ENCODE results near the gene OTOA.
"Not testable (repeated sequence)": the region's sequence is repeated elsewhere in the genome, so short reads cannot be mapped to it uniquely, and the experiment has no call there.

OTOA gene

GRCh38 chr16:21674456-21674855 is 10.7 kb downstream of the OTOA start:
- DNase-seq (ENCODE audit: low read depth), result peak; percentile 58

- not testable (repeated sequence) for DNase-seq (ENCODE audit: low read depth)
Measured at GRCh38 chr16:21680714-21681113, 16.9 kb downstream of the OTOA start.

- DNase-seq (ENCODE audit: low read depth), result no peak
Measured at GRCh38 chr16:21683184-21683583, 19.4 kb downstream of the OTOA start.

- DNase-seq (ENCODE audit: low read depth), result peak; percentile 23
Measured at GRCh38 chr16:21684199-21684598, 20.4 kb downstream of the OTOA start.

- no peak for DNase-seq (ENCODE audit: low read depth)
Measured at GRCh38 chr16:21685034-21685455, 21.3 kb downstream of the OTOA start.

- no peak for DNase-seq (ENCODE audit: low read depth)
Measured at GRCh38 chr16:21689107-21689506, 25.3 kb downstream of the OTOA start.

- not testable (repeated sequence) for DNase-seq (ENCODE audit: low read depth)
Measured at GRCh38 chr16:21690967-21691366, 27.2 kb downstream of the OTOA start.

- DNase-seq (ENCODE audit: low read depth), result no peak
Measured at GRCh38 chr16:21694609-21695008, 30.8 kb downstream of the OTOA start.

GRCh38 chr16:21697032-21697431 is 33.3 kb downstream of the OTOA start:
- DNase-seq (ENCODE audit: low read depth), result no peak

- no peak for DNase-seq (ENCODE audit: low read depth)
Measured at GRCh38 chr16:21698169-21699032, 34.6 kb downstream of the OTOA start.

GRCh38 chr16:21701271-21701670 is 37.5 kb downstream of the OTOA start:
- no peak for DNase-seq (ENCODE audit: low read depth)

- no peak for DNase-seq (ENCODE audit: low read depth)
Measured at GRCh38 chr16:21702276-21702675, 38.5 kb downstream of the OTOA start.

- DNase-seq (ENCODE audit: low read depth), result no peak
Measured at GRCh38 chr16:21703156-21703555, 39.4 kb downstream of the OTOA start.

- DNase-seq (ENCODE audit: low read depth), result no peak
Measured at GRCh38 chr16:21703589-21704174, 39.9 kb downstream of the OTOA start.

GRCh38 chr16:21704266-21704665 is 40.5 kb downstream of the OTOA start:
- DNase-seq (ENCODE audit: low read depth), result no peak

- DNase-seq (ENCODE audit: low read depth), result no peak
Measured at GRCh38 chr16:21704733-21705132, 41.0 kb downstream of the OTOA start.

GRCh38 chr16:21708533-21709115 is 44.9 kb downstream of the OTOA start:
- peak; percentile 73 for DNase-seq (ENCODE audit: low read depth)

- no peak for DNase-seq (ENCODE audit: low read depth)
Measured at GRCh38 chr16:21710938-21711337, 47.2 kb downstream of the OTOA start.

GRCh38 chr16:21713549-21714368 is 50.0 kb downstream of the OTOA start:
- no peak for DNase-seq (ENCODE audit: low read depth)

- DNase-seq (ENCODE audit: low read depth), result not testable (repeated sequence)
Measured at GRCh38 chr16:21714369-21714618, 50.5 kb downstream of the OTOA start.

- DNase-seq (ENCODE audit: low read depth), result no peak
Measured at GRCh38 chr16:21717608-21718007, 53.8 kb downstream of the OTOA start.

GRCh38 chr16:21719283-21719682 is 55.5 kb downstream of the OTOA start:
- no peak for DNase-seq (ENCODE audit: low read depth)

- no peak for DNase-seq (ENCODE audit: low read depth)
Measured at GRCh38 chr16:21720533-21720932, 56.8 kb downstream of the OTOA start.
